Lower leg skin (tissue), 4 donors: ENCODE measurements around the gene TGFBRAP1. TPM values are rescaled to one million over a fixed set of nuclear protein-coding genes. Genes with fewer than 3 reads are reported as not detected.
"Not testable (repeated sequence)": the region's sequence is repeated elsewhere in the genome, so short reads cannot be mapped to it uniquely, and the experiment has no call there.

ENCODE experiments used
- DNase-seq, 2 donors: peaks; one replicate each; pipeline ENCODE4 v3.0.0-alpha.2; 2019; ENCODE audit warnings: low spot score in 2 of 2
- H3K4me3 ChIP-seq: fragments of 200-600 bp; sonication (generic); 2 replicates; pipeline ENCODE4 v1.5.1; 2017; ENCODE audit warnings: mild to moderate bottlenecking, low read depth; ENCODE audit not compliant: poor library complexity, severe bottlenecking
- CTCF ChIP-seq, 3 donors: fragments of 450-650 bp; IDR thresholded peaks; one replicate each; pipeline ENCODE4 v1.5.1; 2016; ENCODE audit warnings: antibody characterized with exemption in 3 of 3, mild to moderate bottlenecking in 3 of 3, moderate library complexity in 2 of 3
- POLR2A ChIP-seq, 2 donors: fragments of 450-650 bp; IDR thresholded peaks; one replicate each; pipeline ENCODE4 v1.6.1; 2016 to 2017; ENCODE audit warnings: antibody characterized with exemption in 2 of 2, mild to moderate bottlenecking in 1 of 2, moderate library complexity in 1 of 2
- WGBS, 2 donors: methylation state at CpG; one replicate each; pipeline ENCODE4 v1.1.5; 2018; 5-methylcytosine and 5-hydroxymethylcytosine counted together
- intact Hi-C: fragments of 100-400 bp; cut with DNase I; formaldehyde crosslinking; loops from one replicate; pipeline ENCODE4 v1.15.0; 2023; ENCODE audit warnings: low total_unique reads
- total RNA-seq, 4 donors: library from RNA; depleted of rRNA; stranded (reverse); fragments of >200 nt; gene quantifications; one replicate each; pipeline ENCODE4 v1.1.0, GENCODE V29; 2016

Gene TGFBRAP1
- total RNA-seq, 4 donors from 2014 or later: 30.2 to 35.2 (median 34.4) TPM

- intact Hi-C loops: no loop called here
- DNase-seq: no peak
- TF ChIP-seq POLR2A (IDR thresholded peaks at IDR 0.05) (no peak), CTCF (IDR thresholded peaks at IDR 0.05) (no peak)
- H3K4me3 ChIP-seq: no peak overlapping the region
- WGBS, 2 donors: 77 to 84% methylated on average over 5 of the region's 5 CpGs
Measured at GRCh38 chr2:105254531-105255210, 74.9 kb downstream of the TGFBRAP1 start.

- 76 to 81% methylated on average over 2 of the region's 2 CpGs for WGBS, 2 donors
- no peak for TF ChIP-seq CTCF (IDR thresholded peaks at IDR 0.05)
- no peak for TF ChIP-seq POLR2A (IDR thresholded peaks at IDR 0.05)
Measured at GRCh38 chr2:105252271-105252670, 77.3 kb downstream of the TGFBRAP1 start.

GRCh38 chr2:105251016-105251648 is 78.4 kb downstream of the TGFBRAP1 start:
- 88 to 94% methylated on average over 39 to 43 of the region's 43 CpGs for WGBS, 2 donors
- DNase-seq: peak in 1 of 2 donors; percentile 52
- H3K4me3 ChIP-seq, intact Hi-C loops: not testable (repeated sequence)

More at GRCh38 chr2:105252271-105252670, 77.3 kb downstream of the TGFBRAP1 start:
- intact Hi-C loops: no loop called here
- DNase-seq: peak in 1 of 2 donors; percentile 23
- H3K4me3 ChIP-seq: no peak overlapping the region

- H3K4me3 ChIP-seq: no peak overlapping the region
- intact Hi-C loops: no loop called here
- WGBS, 2 donors: 75 to 83% methylated on average over 4 of the region's 4 CpGs
- DNase-seq: no peak
- TF ChIP-seq CTCF (IDR thresholded peaks at IDR 0.05): no peak
- no peak for TF ChIP-seq POLR2A (IDR thresholded peaks at IDR 0.05)
Measured at GRCh38 chr2:105249891-105250290, 79.6 kb downstream of the TGFBRAP1 start.

GRCh38 chr2:105249181-105249580 is 80.4 kb downstream of the TGFBRAP1 start:
- 62 to 71% methylated on average over 5 of the region's 5 CpGs for WGBS, 2 donors
- H3K4me3 ChIP-seq: no peak overlapping the region
- DNase-seq: no peak
- TF ChIP-seq CTCF (IDR thresholded peaks at IDR 0.05): no peak
- intact Hi-C loops: no loop called here

- intact Hi-C loops: no loop called here
- DNase-seq: no peak
- TF ChIP-seq POLR2A (IDR thresholded peaks at IDR 0.05) (no peak), CTCF (IDR thresholded peaks at IDR 0.05) (no peak)
- WGBS, 2 donors: 50 to 69% methylated on average over 3 to 4 of the region's 4 CpGs
- no peak overlapping the region for H3K4me3 ChIP-seq
Measured at GRCh38 chr2:105248316-105249070, 81.0 kb downstream of the TGFBRAP1 start.
